ENCODE measurements around the gene CCL21.

DNA sequence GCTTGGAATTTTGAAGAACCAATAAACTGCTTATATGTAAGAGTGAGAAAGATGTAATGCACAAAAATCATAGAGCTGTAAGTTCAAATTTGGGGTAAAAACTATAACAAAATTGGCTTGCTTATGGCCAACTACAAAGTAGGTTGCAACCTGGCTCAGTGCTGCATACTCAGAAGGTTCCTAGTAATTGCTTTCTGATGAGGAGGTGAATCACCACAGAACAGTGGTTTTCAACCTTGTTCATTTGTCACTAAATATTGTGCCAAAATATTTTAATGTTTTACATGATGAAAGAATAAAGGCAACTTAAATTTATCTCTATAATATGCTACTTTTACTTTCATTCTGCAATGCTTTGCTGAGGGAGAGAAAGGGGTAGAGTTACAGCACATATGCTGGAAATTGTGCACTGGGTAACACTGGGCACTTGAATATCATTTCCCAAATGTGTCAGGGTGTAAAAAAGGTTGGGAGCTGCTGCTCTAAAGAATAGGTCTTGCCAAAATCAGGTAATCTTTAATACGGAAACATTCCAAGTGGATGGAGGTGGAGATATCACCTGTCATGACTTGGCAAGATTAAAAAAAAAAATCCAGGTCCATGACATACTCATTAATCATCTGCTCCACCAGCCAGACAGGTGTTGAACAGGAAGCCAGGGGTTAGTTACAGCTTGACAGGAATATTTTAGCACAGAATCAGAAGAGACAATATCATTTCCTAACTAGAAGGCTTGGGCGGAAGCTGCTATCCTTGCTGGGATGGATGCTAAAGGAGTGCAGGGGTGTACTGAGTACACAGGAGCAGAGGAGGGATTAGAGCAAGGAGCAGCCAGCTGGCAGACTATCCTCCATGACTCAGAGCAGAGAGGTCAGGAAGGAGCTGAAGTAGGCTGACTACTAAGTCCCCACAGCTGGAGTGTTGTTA is 34.6 kb upstream of the CCL21 start:
- TF ChIP-seq, protein P1, sequence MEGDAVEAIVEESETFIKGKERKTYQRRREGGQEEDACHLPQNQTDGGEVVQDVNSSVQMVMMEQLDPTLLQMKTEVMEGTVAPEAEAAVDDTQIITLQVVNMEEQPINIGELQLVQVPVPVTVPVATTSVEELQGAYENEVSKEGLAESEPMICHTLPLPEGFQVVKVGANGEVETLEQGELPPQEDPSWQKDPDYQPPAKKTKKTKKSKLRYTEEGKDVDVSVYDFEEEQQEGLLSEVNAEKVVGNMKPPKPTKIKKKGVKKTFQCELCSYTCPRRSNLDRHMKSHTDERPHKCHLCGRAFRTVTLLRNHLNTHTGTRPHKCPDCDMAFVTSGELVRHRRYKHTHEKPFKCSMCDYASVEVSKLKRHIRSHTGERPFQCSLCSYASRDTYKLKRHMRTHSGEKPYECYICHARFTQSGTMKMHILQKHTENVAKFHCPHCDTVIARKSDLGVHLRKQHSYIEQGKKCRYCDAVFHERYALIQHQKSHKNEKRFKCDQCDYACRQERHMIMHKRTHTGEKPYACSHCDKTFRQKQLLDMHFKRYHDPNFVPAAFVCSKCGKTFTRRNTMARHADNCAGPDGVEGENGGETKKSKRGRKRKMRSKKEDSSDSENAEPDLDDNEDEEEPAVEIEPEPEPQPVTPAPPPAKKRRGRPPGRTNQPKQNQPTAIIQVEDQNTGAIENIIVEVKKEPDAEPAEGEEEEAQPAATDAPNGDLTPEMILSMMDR (IDR thresholded peaks at IDR 0.05), result no peak
- TF ChIP-seq POLR2A (IDR thresholded peaks at IDR 0.05), result no peak
